GM21825 (cell line): ENCODE measurements around the gene ELK3.

Source experiments
- ATAC-seq: cut with Tn5 transposase; IDR thresholded peaks from one replicate; pipeline ENCODE4 v1.9.1; 2021; ENCODE audit warnings: mild to moderate bottlenecking, moderate library complexity; ENCODE audit not compliant: unreplicated experiment

The ELK3 gene

DNA sequence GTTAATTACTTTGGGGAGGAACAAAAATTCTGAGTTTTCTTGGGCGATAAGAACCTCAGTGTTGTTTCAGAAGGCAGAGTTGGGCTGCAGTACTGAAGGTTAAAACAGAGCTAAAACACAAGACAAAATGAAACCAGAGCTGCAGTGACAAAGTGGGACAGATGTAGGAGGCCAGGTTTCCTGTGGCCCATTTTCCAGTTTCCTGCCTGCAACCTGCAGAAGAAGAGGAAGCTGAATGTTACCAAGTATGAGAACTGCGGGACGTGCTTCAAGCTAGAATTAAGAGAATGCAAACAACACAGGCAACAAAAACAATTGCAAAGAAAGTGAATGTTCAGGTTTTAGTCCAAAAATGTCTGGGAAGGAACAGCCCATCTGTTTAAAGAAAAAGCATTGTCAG lies 17.8 kb downstream of the ELK3 start:
- ATAC-seq = no peak

DNA sequence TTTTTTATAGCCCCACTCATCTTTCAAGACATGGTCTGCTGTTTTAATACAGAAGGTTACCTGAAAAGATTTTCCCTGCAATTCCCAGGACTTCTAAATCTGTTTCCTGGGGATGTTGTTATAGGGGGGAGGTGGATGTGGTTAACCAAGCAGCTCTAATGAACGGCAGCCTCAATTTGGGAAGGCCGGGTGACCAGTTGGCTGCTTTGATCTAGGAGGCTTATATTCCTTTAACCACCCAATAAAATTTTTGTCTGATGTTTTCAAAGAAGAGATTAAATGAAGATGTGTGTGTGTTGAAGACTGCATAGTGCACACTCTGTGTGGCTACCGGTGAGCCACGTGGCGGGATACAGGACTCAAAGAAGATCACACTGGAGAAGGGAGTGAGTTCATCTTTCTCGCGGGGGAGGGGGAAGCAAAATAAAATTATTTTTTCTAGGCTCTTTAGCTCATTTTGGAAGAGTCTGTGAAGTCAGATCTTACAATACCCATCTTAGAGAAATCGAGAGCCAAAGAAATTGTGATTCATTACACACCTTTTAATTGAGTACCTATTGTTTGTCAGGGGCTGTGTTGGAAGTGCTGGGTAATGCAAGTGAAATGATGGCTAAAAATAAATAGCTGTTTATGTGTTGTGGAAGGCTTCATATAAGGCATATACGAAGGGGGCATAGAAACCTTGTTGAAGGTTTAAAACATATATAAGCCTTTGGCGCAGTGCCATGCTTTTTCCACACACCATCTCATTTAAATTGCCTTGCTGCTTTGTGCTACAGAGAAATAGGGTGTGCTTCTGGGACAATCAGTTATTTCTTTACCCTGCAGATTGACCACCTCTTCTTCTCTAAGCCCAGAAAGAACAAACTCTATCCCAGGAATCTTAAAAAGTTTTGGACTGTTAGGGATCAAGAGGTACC lies 18.5 kb downstream of the ELK3 start:
- ATAC-seq = no peak

DNA sequence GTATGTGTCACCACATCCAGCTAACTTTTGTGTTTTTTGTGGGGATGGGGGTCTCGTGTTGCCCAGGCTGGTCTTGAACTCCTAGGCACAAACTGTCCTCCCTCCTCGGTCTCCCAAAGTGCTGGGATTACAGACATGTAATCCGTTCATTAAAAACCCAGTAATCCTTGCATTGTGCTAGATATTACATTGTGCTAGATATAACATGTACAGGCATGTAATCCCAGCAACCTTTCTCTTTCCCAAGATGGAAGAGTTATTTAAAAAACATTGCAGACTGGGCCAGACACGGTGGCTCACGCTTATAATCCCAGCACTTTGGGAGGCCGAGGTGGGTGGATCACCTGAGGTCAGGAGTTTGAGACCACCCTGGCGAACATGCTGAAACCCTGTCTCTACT lies 19.7 kb downstream of the ELK3 start:
- ATAC-seq = no peak

DNA sequence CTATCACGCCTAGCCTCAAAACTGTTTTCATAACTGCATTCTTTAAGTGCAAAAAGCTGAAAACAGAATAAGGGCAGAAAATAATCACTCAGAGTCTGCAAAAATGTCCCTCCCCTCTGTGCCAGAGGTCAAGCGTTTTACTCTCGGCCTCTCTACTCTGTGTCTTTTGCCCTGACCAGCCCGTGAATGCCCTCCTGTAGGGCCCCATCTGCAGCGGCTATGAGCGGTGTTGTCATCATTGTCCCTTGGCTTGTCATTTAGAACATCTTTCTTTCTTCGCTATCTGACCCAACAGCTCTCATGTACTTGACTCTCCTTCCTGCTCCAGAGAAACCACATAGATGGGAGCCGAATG lies 21.7 kb downstream of the ELK3 start:
- no peak for ATAC-seq

DNA sequence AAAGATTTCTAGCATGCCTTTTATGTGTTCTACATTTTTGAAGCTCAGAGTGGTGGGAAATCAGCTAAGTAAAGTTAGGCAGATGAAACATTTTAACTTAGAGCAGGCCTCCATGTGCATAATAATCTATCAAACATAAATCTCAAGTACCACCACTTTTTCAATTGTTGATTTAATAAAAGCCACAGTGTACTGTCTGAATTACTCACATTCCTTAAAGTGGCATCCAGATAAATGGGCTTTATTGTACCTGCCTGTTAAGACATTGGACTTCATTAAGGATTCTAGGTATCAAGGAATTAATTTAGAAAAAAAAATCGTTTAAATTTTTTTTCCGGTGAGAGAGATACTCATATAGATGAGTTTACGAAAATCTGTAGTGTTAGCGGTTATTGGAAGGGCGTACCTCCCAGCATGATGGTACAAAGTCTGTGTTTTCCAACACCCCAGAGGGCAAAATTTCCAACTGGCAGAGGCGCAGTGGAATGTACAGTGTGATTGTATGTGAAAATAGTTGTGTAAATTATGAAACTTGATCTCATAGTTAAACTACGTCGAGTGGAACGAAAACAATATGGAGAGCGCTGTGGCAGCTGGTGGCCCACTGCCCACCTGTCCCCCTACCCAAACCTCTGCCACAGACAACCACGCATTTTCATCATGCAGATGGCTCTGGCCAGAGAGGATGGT lies 25.0 kb downstream of the ELK3 start:
- ATAC-seq = no peak

DNA sequence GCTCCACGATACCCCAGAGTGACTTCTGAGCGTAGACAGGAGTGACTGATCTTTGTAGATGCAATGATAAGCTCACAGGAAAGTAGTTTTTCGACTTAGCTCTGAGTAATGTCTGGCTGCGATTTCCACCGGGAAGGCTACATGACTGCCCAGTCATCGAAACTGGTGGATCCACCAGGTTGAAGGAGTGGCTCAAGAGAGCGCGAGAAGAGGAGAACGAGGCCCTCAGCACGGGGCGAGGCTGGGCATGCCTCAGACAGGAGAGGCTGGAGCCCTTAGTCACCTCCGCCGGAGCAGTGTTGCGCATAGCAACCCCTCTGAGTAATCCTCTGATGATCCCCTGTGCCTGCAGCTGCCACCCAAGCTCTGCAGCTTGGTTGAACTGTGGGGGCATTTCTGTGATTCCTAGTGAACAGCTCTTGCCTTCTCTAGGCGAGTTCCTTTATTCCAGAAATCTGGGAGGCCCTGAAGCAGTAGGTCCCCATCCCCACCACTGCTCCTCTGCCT lies 25.6 kb downstream of the ELK3 start:
- no peak for ATAC-seq

DNA sequence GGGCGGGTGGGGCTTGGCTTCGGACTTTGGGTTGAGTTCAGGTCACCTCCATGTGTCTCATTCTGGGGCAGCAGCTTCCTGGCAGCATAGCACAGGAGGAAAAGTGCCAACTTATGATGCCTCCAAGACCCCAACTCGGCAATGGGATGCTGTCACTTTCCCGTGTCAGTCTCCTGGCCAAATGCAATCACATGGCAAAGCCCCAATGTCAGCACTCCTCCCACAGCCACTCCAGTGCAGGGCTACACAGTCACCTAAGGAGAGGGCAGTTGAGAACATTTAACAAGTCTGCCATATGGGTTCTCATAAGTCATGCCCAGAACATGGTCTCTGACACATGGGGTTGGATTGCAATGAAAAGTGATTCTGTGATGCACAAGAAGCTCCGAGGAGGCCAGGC lies 26.7 kb downstream of the ELK3 start:
- no peak for ATAC-seq

DNA sequence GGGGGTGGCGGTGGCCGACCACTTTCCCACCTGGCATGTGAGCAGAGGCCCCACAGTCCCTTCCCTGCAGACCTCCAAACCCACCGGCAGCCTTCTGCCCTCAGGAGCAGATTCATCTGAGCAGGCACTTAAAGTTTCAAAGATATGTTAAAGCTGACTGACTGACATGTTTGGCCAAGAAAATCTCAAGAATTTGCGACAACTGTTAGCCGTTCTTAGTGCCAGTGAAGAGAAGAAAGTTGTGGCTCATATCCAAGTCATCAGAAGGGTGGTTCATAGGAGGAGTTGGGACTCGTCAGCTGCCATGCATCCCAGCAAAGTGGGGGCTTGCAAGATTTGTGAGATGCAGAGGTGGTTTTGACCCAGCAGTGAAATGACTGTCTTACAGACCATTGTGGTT lies 27.2 kb downstream of the ELK3 start:
- ATAC-seq = no peak

DNA sequence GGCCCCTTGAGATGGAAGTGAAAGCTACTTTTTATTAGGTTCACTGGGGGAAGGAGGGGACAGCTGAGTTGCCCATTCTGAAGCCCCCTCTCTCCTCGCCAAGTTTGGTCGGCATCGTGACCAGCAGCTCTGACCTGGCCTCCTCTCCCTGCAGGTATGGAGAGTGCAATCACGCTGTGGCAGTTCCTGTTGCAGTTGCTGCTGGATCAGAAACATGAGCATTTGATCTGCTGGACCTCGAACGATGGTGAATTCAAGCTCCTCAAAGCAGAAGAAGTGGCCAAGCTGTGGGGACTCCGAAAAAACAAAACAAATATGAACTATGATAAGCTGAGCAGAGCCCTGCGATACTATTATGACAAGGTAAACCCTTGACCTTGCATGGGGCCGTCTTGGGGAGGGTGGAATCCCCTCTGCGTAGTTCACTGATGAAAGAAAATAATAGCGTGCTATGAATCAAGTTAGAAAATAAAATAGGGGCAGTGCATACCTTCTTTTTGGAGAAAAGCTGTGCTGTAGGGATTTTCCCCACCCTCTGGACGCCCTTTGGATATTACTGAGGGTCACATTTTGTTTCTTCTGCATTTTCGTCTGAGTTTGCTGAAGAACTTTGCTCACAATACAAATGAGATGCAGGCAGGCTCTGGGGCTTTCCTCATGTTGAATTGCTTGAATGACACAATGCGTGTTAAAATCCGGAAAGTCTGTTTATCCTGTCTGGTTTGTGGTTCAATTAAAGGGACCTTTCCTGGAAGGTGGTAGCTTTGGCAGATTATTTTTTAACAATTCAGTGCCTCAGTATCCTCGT lies 29.4 kb downstream of the ELK3 start:
- no peak for ATAC-seq

DNA sequence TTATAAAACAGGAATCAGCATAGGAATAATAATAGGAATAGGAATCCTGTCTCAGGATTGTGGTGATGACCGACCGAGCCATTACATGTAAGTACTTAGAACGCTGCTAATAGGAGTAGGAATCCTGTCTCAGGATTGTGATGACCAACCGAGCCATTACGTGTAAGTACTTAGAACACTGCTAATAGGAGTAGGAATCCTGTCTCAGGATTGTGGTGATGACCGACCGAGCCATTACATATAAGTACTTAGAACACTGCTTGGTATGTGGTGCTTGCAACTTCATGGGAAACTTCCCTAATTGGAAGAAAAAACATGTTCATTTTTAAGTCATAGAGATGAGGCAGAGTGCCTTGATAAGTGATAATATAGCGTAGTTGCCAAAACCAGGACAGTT lies 30.0 kb downstream of the ELK3 start:
- no peak for ATAC-seq

DNA sequence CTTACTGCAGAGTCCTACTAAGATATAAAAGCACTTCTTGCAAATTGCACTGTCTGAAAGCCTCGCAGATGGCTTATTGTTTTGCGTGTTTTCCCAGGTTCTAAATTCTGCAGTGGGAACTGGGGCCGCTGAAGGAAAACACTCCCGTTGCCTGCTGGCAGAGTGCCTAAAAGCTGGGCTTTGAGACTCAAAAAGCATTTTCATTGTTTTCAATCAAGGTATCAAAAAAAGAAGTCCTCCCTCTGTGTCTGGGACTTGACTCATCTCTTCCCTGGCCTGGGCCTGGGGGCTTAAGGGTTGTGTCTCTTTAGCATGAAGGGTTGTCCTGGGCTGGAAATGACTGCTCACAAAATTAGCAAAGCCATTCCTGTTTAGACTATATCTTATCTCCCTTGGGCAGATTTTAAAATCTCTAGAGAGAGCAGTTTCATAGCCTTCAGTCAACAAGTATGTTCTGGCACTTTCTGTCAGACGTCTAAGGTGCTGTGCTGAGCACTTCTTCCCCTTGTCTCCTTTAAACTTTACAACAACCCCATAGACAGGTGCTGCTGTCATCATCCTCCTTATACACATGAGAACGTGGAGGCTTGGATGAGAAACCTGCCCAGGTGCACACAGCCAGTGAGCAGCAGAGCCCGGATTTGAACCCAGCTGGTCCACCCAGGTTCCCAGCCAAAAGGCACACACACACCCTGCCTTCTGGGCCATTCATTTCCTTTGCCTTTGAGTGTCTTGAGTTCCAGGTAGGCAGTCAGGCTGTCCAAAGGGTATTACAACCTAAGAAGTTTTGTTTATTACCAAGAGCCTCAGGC lies 31.1 kb downstream of the ELK3 start:
- ATAC-seq = no peak

DNA sequence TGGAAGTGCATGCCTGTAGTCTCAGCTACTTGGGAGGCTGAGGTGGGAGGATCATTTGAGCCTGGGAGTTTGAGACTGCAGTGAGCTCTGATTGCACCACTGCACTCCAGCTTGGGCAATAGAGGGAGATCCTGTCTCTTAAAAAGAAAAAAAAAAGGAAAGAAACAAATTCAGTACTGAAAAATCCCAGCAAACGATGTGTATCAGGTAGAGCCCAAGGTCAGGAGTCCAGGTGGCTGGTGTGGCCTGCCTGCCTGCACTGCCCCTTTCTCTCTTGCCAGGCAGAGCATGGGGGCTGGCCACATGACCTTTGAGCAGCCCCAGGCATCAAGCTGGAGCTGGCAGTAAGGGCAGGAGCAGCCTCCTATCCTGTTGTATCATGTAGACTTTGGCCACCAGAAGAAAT lies 31.8 kb downstream of the ELK3 start:
- ATAC-seq = no peak

DNA sequence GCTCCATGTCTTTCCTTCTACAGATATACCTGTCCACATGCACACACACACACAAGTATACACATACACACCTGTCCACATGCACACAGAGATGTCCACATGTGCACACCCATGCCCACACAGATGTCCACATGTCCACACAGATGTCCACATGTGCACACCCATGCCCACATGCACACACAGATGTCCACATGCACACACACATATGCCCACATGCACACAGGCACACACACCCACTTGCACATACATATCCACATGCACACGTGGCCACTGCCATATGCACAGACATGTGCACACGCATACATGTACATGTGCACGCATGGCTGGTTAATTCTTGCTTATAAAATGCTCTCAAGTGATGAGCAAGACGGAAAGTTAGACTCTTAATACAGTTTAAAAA lies 32.2 kb downstream of the ELK3 start:
- ATAC-seq = no peak

DNA sequence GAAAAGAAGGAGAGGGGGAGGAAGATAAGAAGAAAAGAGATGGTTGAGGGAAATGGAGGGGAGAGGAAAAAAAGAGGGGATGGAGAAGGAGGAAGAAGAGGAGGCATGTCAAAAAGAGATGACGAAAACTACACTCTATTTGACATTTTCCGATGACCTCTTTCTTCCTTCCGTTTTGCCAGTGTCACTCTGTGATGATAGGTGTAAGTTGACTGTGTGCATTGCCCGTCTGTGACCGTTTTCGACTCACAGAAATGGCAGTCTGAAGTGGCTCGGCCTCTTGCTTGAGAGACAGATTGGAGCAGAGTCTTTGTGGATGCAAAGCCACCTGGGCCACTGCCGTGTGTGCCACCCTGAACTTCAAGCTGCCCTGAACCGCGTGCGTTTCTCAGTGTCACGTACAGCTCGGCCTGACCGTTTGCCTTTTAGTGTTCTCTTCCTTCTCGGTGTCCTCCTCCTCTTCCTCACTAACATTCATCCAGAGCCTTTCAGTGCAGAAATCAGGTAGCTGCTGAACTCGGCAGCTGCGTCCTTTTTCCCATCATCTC lies 32.7 kb downstream of the ELK3 start:
- no peak for ATAC-seq

DNA sequence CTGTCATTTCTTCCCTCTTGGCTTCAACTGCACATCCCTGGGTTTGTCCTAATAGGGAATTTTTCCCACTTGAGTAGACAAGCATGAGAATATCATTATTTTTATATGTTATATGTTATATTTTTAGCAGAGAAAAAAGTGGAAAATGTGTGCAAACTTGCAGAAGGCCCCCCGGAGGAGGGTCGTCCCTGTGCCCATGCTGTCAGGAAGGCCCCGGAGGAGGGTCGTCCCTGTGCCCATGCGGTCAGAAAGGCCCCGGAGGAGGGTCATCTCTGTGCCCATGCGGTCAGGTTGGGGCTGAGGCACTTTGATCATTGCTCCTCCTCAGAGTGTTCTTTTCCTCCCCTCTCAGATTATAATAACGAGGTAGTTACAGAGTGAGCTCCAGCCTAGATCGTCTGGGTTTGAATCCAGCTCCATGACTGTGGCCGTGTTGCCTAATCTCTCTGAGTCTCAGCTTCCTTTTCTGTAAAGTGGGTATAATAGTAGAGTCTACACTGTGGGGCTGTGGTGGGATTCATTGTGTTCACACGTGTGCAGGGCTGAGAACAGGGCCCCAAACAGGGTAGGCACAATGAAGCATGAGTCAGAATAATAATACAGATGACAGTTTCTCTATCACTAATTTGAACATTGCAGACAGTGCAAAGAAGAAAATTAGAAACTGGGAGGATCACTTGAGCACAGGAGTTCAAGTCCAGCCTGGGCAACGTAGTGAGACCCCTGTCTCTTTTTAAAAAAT lies 33.4 kb downstream of the ELK3 start:
- no peak for ATAC-seq

DNA sequence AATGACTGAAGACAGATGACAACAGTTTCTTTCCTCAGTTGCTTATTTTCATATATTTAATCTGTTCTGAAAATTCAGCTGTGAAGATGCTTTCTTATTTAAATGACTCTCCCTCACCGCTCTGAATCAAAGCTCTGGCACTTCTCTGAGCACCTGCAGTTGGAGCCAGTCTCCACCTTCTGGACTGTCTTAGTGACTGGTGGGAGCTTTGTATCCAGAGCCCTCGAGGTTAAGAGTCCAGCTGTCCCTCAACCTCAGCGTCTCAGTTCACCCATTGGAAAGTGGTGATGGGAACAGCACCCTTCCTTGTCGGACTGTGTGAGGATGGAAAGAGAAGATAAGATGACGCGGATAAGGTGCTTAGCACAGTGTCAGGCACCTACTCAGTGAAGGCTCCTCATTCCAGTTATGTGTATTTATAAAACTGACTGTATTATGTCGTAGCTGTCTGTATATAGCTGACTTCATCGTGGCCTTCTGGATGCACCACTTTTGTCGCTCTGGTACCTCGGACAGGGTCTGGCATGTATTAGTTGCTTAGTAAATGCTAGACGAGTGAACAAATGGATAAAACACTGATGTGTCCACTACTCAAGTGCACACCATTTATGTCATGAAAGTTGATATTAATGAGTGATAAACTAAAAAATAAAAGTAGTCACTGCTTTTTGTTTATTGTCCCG lies 34.5 kb downstream of the ELK3 start:
- no peak for ATAC-seq

DNA sequence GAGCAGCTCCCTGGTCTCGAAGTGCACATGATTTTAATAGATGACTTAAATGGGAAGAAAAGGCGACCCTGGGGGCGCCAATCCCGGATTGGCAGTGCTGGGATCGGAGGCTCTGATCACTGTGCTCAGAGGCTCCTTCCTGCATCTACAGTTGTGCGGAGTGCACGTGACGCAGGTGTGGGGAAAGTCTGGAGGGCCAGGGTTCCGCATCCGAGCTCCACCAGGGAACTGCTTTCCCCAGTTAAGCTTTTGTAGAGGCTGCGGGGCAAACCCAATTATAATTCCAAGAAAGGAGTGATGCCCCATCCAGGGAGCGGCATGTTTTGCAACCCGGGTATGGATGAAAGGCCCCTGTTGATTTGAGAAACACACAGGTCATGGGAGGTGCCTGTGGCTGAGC lies 36.5 kb downstream of the ELK3 start:
- ATAC-seq = no peak

DNA sequence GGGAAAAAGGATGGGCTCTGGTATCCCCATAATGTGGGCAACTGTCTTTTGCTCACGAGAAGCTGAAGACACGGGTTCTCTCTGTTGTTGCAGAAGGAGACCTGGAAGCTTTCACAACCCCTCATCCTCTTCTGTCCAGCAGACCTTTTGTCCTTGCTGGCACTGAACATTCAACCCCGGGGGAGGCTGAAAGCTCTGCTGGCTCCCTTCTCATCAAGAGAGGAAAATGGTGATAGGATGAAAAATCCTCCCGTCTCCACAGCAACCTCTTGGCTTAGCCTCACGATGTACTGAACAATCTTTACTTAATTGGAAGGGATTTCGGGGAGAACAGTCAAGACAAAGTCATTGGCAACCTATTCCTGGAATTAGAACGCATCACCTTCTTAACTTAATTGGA lies 39.0 kb downstream of the ELK3 start:
- no peak for ATAC-seq

DNA sequence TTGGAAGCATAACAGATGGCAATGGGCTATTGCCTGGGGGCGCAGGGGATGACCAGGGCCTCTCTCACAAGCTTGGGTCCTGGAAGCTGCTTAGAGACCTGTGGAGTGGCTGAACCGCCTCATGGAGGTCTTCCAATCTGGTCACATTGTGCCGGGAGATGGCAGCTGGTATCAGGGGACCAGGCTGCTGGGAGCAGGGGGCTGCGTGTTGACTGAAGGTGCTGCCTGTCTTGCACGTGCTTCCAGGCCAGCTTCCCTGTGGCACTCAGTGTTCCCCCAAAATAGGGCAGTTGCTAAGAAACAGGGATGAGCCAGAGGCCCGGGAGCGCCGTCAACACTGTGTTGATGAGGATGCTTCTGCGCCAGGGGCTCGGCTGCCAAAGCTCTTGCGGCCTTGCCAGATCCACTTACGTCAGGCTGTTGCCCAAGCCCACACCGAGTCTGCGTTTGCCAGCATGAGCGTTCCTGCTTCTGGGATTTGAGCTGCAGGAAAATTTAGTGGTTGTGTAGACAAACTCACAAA lies 39.8 kb downstream of the ELK3 start:
- ATAC-seq = no peak
